Mononuclear cell (primary cell): ENCODE results near the gene CFAP206. TPM values are rescaled to one million over a fixed set of nuclear protein-coding genes. Genes with fewer than 3 reads are reported as not detected.

Experiments
- total RNA-seq: library from RNA; depleted of rRNA; stranded (reverse); fragments of >200 nt; gene quantifications from one replicate; pipeline ENCODE4 v1.2.3, GENCODE V29; 2012

Gene CFAP206
- total RNA-seq, 1 donor = not detected

Other genes with a start within 250 kb of the CFAP206 start
- gene SMIM8, start 85.4 kb upstream of the CFAP206 start, total RNA-seq = 4.7 TPM
- under 0.01 TPM for gene GJB7, start 78.7 kb upstream of the CFAP206 start, total RNA-seq
- 2.0 TPM for gene C6orf163, start 63.2 kb upstream of the CFAP206 start, total RNA-seq
- gene SLC35A1, start 65.0 kb downstream of the CFAP206 start, total RNA-seq = 6.4 TPM
- 21.6 TPM for gene RARS2, start 182.0 kb downstream of the CFAP206 start, total RNA-seq
- gene ORC3, start 182.2 kb downstream of the CFAP206 start, total RNA-seq = 19.3 TPM